Glomerular endothelial cell (primary cell): ENCODE measurements around the gene FRMPD2. TPM values are rescaled to one million over a fixed set of nuclear protein-coding genes. Genes with fewer than 3 reads are reported as not detected.
"Not testable (repeated sequence)": the region's sequence is repeated elsewhere in the genome, so short reads cannot be mapped to it uniquely, and the experiment has no call there.

Experiments
- DNase-seq: peaks from one replicate; pipeline ENCODE4 v3.0.0-alpha.2; 2011; ENCODE audit warnings: low read depth, low spot score; ENCODE audit errors: extremely low read depth
- total RNA-seq: library from RNA; depleted of rRNA; stranded (reverse); fragments of >200 nt; gene quantifications from 2 replicates; pipeline ENCODE4 v1.2.3, GENCODE V29; 2015

Gene FRMPD2
- total RNA-seq, 1 donor from 2014 or later, result not detected

- peak; percentile 50 for DNase-seq
These were observed 20.4 kb downstream of the FRMPD2 start for GRCh38 chr10:48253970-48254657.

GRCh38 chr10:48252354-48252650, 22.2 kb downstream of the FRMPD2 start:
- DNase-seq, result no peak

GRCh38 chr10:48251525-48252353, 22.8 kb downstream of the FRMPD2 start:
- DNase-seq, result no peak

- no peak for DNase-seq
These were observed 23.4 kb downstream of the FRMPD2 start for GRCh38 chr10:48251152-48251524.

GRCh38 chr10:48249763-48250351, 24.6 kb downstream of the FRMPD2 start:
- DNase-seq, result no peak

- no peak for DNase-seq
These were observed 25.3 kb downstream of the FRMPD2 start for GRCh38 chr10:48249004-48249762.

- no peak for DNase-seq
These were observed 26.0 kb downstream of the FRMPD2 start for GRCh38 chr10:48248462-48248861.

- DNase-seq, result no peak
These were observed 26.8 kb downstream of the FRMPD2 start for GRCh38 chr10:48247680-48248079.

GRCh38 chr10:48246501-48246900, 28.0 kb downstream of the FRMPD2 start:
- DNase-seq, result no peak

- no peak for DNase-seq
These were observed 28.5 kb downstream of the FRMPD2 start for GRCh38 chr10:48245977-48246376.

- DNase-seq, result not testable (repeated sequence)
These were observed 30.6 kb downstream of the FRMPD2 start for GRCh38 chr10:48243921-48244320.

- DNase-seq, result no peak
These were observed 31.0 kb downstream of the FRMPD2 start for GRCh38 chr10:48243487-48243886.

- DNase-seq, result no peak
These were observed 32.2 kb downstream of the FRMPD2 start for GRCh38 chr10:48242171-48242904.

- no peak for DNase-seq
These were observed 33.2 kb downstream of the FRMPD2 start for GRCh38 chr10:48241332-48241731.

GRCh38 chr10:48240196-48240595, 34.3 kb downstream of the FRMPD2 start:
- DNase-seq, result no peak

- DNase-seq, result no peak
These were observed 34.9 kb downstream of the FRMPD2 start for GRCh38 chr10:48239618-48240017.

- no peak for DNase-seq
These were observed 35.5 kb downstream of the FRMPD2 start for GRCh38 chr10:48238826-48239520.

- no peak for DNase-seq
These were observed 36.9 kb downstream of the FRMPD2 start for GRCh38 chr10:48237259-48238250.

- DNase-seq, result no peak
These were observed 38.3 kb downstream of the FRMPD2 start for GRCh38 chr10:48236199-48236621.
